Measurements from ENCODE around the gene OR11L1. TPM values are rescaled to one million over a fixed set of nuclear protein-coding genes. Genes with fewer than 3 reads are reported as not detected.

The OR11L1 gene
- total RNA-seq, 1 experiment from 2014 or later = not detected

DNA sequence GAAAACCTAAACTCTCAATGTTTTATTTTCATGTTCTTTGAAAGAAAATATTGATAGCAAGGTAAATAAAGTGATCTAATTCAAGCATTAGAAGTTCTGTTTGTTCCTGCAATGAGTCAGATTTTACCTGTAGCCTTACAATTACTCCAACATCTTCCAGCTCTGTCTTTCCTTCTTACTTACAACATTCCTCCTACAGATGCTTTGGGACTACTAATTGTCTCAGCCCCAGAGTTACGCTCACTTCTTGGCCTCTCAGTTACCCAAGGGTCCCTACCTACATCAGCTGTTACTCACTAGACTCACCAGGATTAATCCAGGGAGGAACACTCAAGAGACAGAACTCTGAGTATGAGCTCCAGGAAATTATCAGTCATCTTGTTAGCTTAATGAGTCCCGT is 44.2 kb downstream of the OR11L1 start (continued):
- TF ChIP-seq, protein P1, sequence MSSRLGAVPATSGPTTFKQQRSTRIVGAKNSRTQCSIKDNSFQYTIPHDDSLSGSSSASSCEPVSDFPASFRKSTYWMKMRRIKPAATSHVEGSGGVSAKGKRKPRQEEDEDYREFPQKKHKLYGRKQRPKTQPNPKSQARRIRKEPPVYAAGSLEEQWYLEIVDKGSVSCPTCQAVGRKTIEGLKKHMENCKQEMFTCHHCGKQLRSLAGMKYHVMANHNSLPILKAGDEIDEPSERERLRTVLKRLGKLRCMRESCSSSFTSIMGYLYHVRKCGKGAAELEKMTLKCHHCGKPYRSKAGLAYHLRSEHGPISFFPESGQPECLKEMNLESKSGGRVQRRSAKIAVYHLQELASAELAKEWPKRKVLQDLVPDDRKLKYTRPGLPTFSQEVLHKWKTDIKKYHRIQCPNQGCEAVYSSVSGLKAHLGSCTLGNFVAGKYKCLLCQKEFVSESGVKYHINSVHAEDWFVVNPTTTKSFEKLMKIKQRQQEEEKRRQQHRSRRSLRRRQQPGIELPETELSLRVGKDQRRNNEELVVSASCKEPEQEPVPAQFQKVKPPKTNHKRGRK (CRISPR knock-in tag; IDR thresholded peaks at IDR 0.05; ENCODE audit: borderline replicate concordance) = no peak
- TF ChIP-seq ZNF416 (CRISPR knock-in tag; IDR thresholded peaks at IDR 0.05) = no peak
- no peak for TF ChIP-seq GABPB1 (CRISPR knock-in tag; IDR thresholded peaks at IDR 0.05)

Other genes with a start within 250 kb of the OR11L1 start
- gene OR2G3, start 236.3 kb downstream of the OR11L1 start, total RNA-seq (2021) = not detected in 3 replicates
- not detected in 3 replicates for gene OR13G1, start 162.2 kb downstream of the OR11L1 start, total RNA-seq (2021)
- not detected in 3 replicates for gene OR6F1, start 125.2 kb downstream of the OR11L1 start, total RNA-seq (2021)
- not detected in 3 replicates for gene OR14K1, start 103.3 kb downstream of the OR11L1 start, total RNA-seq (2021)
- not detected in 3 replicates for gene OR14A2, start 93.8 kb downstream of the OR11L1 start, total RNA-seq (2021)
- gene OR1C1, start 81.3 kb downstream of the OR11L1 start, total RNA-seq (2021) = not detected in 3 replicates
- gene OR14A16, start 17.8 kb downstream of the OR11L1 start, total RNA-seq (2021) = 0.17 to 0.18 TPM in 2 of 3 replicates, not detected in the other
- gene TRIM58, start 15.3 kb upstream of the OR11L1 start, total RNA-seq (2021) = 1.0 to 1.9 TPM (median 1.6 TPM) in 3 replicates
- gene OR2W3, start 53.7 kb upstream of the OR11L1 start, total RNA-seq (2021) = 0.17 to 0.41 TPM (median 0.32 TPM) in 3 replicates
- gene OR2T8, start 78.4 kb upstream of the OR11L1 start, total RNA-seq (2021) = not detected in 3 replicates
- gene OR2AJ1, start 83.0 kb upstream of the OR11L1 start, total RNA-seq (2021) = not detected in 3 replicates
- gene OR2L8, start 107.0 kb upstream of the OR11L1 start, total RNA-seq (2021) = not detected in 3 replicates
- gene OR2AK2, start 123.3 kb upstream of the OR11L1 start, total RNA-seq (2021) = not detected in 3 replicates
- gene OR2L5, start 171.8 kb upstream of the OR11L1 start, total RNA-seq (2021) = not detected in 3 replicates
- gene OR2L2, start 188.2 kb upstream of the OR11L1 start, total RNA-seq (2021) = 0.05 TPM in 1 of 3 replicates, not detected in the others
- not detected in 3 replicates for gene OR2L3, start 204.9 kb upstream of the OR11L1 start, total RNA-seq (2021)

Data from WTC11 (cell line).